OCI-LY3 (cell line): ENCODE measurements around the gene GBX2.

ENCODE experiments used
- H2AFZ ChIP-seq: fragments of 200-600, 300-600 bp; shearing (Covaris generic); 2 replicates; pipeline ENCODE4 v1.6.0; 2014; ENCODE audit warnings: antibody characterized with exemption, low read depth, low read length
- H3K27ac ChIP-seq: fragments of 200-600, 300-600 bp; sonication (generic); 2 replicates; pipeline ENCODE4 v1.5.1; 2014; ENCODE audit warnings: mild to moderate bottlenecking, low read length, moderate library complexity, mixed read lengths
- H3K27me3 ChIP-seq: fragments of 200-600, 300-600 bp; sonication (generic); 2 replicates; pipeline ENCODE4 v1.6.1; 2014; ENCODE audit warnings: low read depth, low read length, mixed read lengths
- H3K36me3 ChIP-seq: fragments of 200-600, 300-600 bp; sonication (generic); replicated peaks from 2 replicates; pipeline ENCODE3; 2014; ENCODE audit warnings: low read depth, low read length, mixed read lengths
- H3K4me1 ChIP-seq: fragments of 300-600, 200-600 bp; sonication (generic); 2 replicates; pipeline ENCODE4 v1.6.1; 2014; ENCODE audit warnings: low read length, mixed read lengths
- H3K4me2 ChIP-seq: fragments of 200-600, 300-600 bp; sonication (generic); 2 replicates; pipeline ENCODE4 v1.6.1; 2014; ENCODE audit warnings: low read length, mixed read lengths
- H3K4me3 ChIP-seq: fragments of 300-600, 200-600 bp; sonication (generic); 2 replicates; pipeline ENCODE4 v1.5.1; 2014; ENCODE audit warnings: antibody characterized with exemption, mild to moderate bottlenecking, low read length, moderate library complexity
- H3K79me2 ChIP-seq: fragments of 300-600, 200-600 bp; shearing (Covaris generic); 2 replicates; pipeline ENCODE4 v1.6.1; 2014; ENCODE audit warnings: mild to moderate bottlenecking, low read length, mixed read lengths
- H3K9ac ChIP-seq: fragments of 300-600, 200-600 bp; shearing (Covaris generic); 2 replicates; pipeline ENCODE4 v1.6.0; 2014; ENCODE audit warnings: mild to moderate bottlenecking, low read length, moderate library complexity
- H3K9me3 ChIP-seq: fragments of 200-600, 300-600 bp; shearing (Covaris generic); 2 replicates; pipeline ENCODE4 v1.6.1; 2014; ENCODE audit warnings: low read length, mixed read lengths; ENCODE audit not compliant: insufficient read depth
- H4K20me1 ChIP-seq: fragments of 200-600, 300-600 bp; sonication (generic); 2 replicates; pipeline ENCODE4 v1.6.1; 2016; ENCODE audit warnings: low read length, mixed read lengths; ENCODE audit not compliant: insufficient read depth
- CTCF ChIP-seq: fragments of 200-600, 300-600 bp; sonication (generic); IDR thresholded peaks from 2 replicates; pipeline ENCODE4 v1.5.1; 2014; ENCODE audit warnings: antibody characterized with exemption, low read length, low read depth
- EZH2phosphoT487 ChIP-seq: fragments of 200-600 bp; shearing (Covaris generic); IDR thresholded peaks from 2 replicates; pipeline ENCODE4 v1.6.1; 2018; ENCODE audit warnings: antibody characterized with exemption, mixed run types, low read depth

GBX2 gene

GRCh38 chr2:236120829-236121228, 47.4 kb downstream of the GBX2 start:
- Histone ChIP-seq H3K27ac (no peak overlapping the region), H2AFZ (no peak overlapping the region), H3K27me3 (no peaks in the 10 kb centered on the region), H3K4me3 (no peak overlapping the region), H3K79me2 (no peaks in the 10 kb centered on the region), H4K20me1 (no peaks in the 10 kb centered on the region), H3K4me2 (no peak overlapping the region), H3K9me3 (no peaks in the 10 kb centered on the region), H3K4me1 (no peaks in the 10 kb centered on the region), H3K36me3 (no peaks in the 10 kb centered on the region), H3K9ac (no peak overlapping the region)
- no peak for TF ChIP-seq CTCF
- no peak for TF ChIP-seq EZH2phosphoT487

- Histone ChIP-seq H3K9me3 (no peaks in the 10 kb centered on the region), H3K27ac (no peak overlapping the region)
- TF ChIP-seq EZH2phosphoT487 (no peak), CTCF (no peak)
These were observed 48.0 kb downstream of the GBX2 start for GRCh38 chr2:236120141-236120601.

GRCh38 chr2:236119476-236119875, 48.7 kb downstream of the GBX2 start:
- Histone ChIP-seq H3K27ac (no peak overlapping the region), H4K20me1 (no peaks in the 10 kb centered on the region), H3K79me2 (no peaks in the 10 kb centered on the region), H3K4me1 (no peaks in the 10 kb centered on the region), H2AFZ (no peak overlapping the region), H3K4me2 (no peak overlapping the region), H3K36me3 (no peaks in the 10 kb centered on the region), H3K9ac (no peak overlapping the region), H3K9me3 (no peaks in the 10 kb centered on the region), H3K4me3 (no peak overlapping the region), H3K27me3 (no peaks in the 10 kb centered on the region)
- TF ChIP-seq EZH2phosphoT487 (no peak), CTCF (no peak)

More at GRCh38 chr2:236120141-236120601, 48.0 kb downstream of the GBX2 start:
- Histone ChIP-seq H3K4me1 (no peaks in the 10 kb centered on the region), H3K9ac (no peak overlapping the region), H3K36me3 (no peaks in the 10 kb centered on the region), H3K27me3 (no peaks in the 10 kb centered on the region), H3K79me2 (no peaks in the 10 kb centered on the region), H4K20me1 (no peaks in the 10 kb centered on the region), H3K4me2 (no peak overlapping the region), H3K4me3 (no peak overlapping the region), H2AFZ (no peak overlapping the region)

- H3K79me2 ChIP-seq, result no peaks in the 10 kb centered on the region
- no peaks in the 10 kb centered on the region for H3K36me3 ChIP-seq
- H3K4me2 ChIP-seq, result no peak overlapping the region
- no peak for TF ChIP-seq CTCF
- no peak for TF ChIP-seq EZH2phosphoT487
- H2AFZ ChIP-seq, result no peak overlapping the region
- H3K4me3 ChIP-seq, result no peak overlapping the region
- H3K9ac ChIP-seq, result no peak overlapping the region
- H3K9me3 ChIP-seq, result no peaks in the 10 kb centered on the region
- H3K4me1 ChIP-seq, result no peaks in the 10 kb centered on the region
- no peaks in the 10 kb centered on the region for H4K20me1 ChIP-seq
- H3K27me3 ChIP-seq, result no peaks in the 10 kb centered on the region
- H3K27ac ChIP-seq, result no peak overlapping the region
These were observed 49.2 kb downstream of the GBX2 start for GRCh38 chr2:236119003-236119402.
